T-helper 9 cell (primary cell): ENCODE measurements around the gene F13A1.

Experiments used
- DNase-seq: peaks from one replicate; pipeline ENCODE4 v3.0.0-alpha.2; 2020

F13A1 gene

DNA sequence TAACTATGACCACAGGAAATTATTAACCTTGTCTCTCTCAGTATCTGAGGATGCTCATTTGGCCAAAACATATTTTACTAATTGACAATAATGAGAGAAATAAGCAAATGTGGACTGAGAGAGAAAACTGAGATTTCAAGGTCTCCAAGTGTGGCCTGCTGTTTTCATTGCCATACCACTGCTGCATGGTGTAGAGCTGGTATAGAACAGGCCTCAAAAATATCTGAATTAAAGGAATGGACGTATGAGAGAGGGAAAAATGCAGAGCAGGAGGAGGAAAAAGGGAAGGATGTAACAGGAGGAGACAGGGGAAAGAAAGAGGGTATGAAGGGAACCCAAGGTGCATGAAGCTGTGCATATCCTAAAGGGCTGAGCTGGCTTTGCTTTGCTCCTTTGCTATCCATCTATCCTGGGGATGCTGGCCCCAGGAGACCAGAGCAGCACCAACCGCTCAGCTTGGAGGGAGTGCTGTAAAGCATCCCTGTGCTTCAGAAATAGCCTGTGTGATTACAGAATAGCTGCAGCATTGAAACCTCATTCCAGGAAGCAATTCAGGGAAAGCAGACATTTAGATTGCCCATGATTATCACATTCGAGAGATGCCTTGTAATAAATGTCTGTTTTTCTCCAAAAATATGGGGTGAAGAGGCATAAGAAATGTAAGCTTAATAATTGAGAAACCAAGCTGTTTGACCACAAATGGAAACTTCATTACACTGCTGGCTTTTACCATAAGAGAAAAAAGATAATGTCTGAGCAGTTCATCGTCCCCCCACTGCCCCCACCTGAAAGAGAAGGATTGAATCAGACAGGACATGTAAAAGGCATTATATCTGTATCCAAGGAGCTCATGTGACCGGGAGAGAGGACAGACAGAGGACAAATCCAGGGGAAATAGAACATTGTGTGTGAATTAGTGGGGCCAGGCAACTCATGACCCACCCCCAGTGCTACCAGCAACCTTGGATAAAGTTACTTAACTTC, 80.6 kb downstream of the F13A1 start:
- no peak for DNase-seq

GRCh38 chr6:6236730-6237469, 83.6 kb downstream of the F13A1 start:
- no peak for DNase-seq

GRCh38 chr6:6235786-6236185, 84.7 kb downstream of the F13A1 start:
- DNase-seq: no peak

DNA sequence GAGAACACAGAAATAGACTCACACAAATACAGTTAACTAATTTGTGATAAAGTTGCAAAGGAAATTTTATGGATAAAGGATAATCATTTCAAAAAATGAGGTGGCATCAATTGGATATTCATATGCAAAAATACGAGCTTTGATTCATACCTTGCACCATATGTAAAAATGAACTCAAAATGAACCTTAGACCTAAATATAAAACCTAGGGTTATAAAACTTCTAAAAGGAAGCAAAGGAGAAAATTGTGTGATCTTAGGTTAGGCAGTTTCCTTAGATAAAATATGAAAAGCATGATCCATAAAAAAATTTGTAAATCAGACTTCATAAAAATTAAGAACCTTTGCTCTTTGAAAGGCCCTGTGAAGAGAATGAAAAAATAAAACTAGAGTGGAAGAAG, 85.5 kb downstream of the F13A1 start:
- DNase-seq: no peak

- no peak for DNase-seq
Measured at GRCh38 chr6:6230286-6230685, 90.2 kb downstream of the F13A1 start.

DNA sequence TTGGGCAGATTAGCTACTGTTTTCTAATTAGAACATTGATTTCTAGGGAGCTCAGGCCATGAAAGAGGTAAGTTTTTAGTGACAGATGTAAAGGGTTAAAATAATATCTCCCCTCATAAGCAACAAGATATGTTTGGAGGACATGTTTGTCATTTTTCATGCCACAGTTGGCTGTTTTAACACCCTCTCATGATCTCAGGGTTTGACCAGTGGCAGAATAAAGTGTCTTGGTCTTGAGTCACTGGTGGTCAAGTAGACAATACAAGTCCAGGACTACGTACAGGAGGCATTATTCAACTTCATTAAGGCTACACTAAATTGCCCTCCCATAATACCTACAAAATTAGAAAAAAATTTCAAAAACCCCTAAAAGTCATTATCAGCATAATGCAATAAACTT, 92.6 kb downstream of the F13A1 start:
- DNase-seq: no peak

GRCh38 chr6:6225885-6226529, 94.5 kb downstream of the F13A1 start:
- DNase-seq: no peak

- DNase-seq: no peak
Measured at GRCh38 chr6:6224933-6225486, 95.5 kb downstream of the F13A1 start.

DNA sequence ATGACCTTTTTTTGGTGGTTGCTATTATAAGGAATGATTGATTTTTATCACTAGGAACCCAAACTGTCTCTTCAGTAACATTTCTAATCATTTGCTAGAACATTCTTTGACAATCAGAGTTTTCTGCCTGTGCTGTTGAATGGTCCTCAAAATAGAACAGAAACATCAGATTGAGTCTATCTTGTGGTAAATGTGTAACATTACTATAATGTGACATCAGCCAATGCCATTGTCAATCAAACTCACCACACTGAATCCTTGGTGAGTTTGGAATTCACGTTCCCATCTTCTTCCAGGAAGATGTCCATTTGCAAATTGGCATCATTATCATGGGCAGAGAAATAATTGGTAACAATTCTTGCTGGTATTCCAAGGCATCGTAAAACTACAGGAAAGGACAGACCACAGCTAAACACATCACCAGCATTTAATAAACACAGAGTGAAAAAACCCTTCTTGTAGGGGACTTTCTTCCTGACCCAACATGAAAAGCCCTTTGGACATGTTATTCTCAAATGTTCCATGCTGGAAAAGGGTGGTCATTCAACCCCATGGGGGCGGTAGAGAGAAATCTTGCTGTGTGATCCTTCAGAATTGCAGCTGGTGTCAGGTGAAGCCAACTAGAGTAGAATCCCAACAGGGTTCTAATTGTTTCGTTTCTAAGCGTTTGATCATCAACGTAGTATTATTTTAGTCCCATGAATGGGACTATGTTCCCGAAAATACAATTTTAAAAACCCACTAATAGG, 98.5 kb downstream of the F13A1 start:
- DNase-seq: no peak

- no peak for DNase-seq
Measured at GRCh38 chr6:6220718-6221117, 99.7 kb downstream of the F13A1 start.

- no peak for DNase-seq
Measured at GRCh38 chr6:6219716-6220115, 100.7 kb downstream of the F13A1 start.

GRCh38 chr6:6218759-6219085, 101.7 kb downstream of the F13A1 start:
- DNase-seq: no peak

DNA sequence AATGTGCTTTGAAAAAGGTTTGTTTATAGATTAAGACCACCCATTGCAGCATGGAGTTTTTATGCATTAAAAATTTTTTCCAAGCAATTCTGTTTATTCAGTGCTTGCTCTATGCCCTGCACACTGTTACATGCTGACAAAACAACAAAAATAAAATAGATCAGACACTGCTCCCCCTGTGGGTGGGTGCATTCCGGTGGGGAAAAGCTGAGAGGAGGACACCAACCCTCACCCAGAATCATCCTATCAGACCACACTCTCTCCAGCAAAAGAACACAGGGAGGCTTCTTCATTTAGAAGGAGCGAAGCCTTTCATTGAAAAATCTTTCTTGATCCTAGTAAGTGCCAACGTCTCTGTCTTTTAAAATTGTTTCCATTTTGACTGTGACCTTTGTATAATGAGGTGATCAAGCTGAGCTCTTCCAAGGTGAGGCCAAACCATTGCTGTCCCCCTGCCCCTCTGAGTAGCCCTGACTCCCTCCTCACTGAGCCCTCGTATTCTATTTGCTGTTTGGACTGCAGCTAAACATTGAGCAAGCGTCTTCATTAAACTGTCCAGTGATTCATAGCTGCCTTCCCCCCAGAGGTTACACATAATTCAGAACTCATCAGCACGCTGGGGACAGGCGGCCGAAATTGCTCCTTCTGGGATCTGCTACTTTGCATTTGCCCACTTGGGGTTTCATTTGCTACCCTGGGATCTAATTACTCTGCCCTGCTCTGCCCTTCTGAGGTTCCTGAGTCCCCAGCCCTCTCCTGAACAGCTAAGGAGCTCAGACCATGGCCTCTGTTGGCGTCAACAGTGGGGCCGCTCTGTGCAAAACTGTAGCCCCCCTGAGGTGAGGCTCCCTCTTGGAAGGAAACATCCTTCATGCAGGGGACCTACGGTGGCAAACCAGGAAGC, 102.4 kb downstream of the F13A1 start:
- DNase-seq: no peak

DNA sequence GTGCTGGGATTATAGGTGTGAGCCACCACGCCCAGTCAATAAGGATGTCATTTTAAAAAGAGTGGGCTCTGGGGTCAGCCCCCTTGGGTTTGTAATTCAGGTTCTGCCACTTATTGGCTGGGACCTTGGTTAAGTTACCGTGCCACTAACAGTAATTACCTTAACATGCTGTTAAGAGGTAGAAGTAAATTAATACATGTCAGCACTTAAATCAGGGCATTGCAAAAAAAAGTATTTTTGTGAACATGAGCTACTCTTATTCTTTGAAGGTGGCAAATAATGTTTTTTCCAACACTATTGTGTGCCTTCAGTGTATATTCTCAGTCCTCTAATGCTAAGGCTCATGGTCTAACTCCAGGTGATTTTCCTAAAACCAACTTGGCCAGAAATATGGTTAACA, 109.5 kb downstream of the F13A1 start:
- DNase-seq: no peak

DNA sequence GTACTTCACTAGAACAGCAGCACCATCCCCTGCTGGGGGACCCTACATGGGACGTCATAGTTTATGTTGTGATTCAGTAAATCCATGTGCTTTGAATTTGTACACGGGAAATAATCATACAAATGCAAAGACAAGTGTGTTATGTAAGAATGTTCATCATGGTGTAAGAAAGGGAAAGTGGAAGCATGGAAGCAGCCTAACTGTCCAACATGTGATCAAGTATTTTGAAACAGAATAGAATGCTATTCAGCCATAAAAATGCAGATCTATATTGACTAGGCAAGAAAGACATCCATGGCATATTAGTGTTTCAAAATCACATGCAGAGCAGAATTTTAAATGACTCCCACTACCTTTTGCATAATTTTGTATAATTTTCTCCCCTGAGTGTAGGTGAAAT, 117.6 kb downstream of the F13A1 start:
- DNase-seq: no peak

- DNase-seq: no peak
Measured at GRCh38 chr6:6201200-6201599, 119.3 kb downstream of the F13A1 start.

GRCh38 chr6:6199678-6200077, 120.8 kb downstream of the F13A1 start:
- DNase-seq: no peak

DNA sequence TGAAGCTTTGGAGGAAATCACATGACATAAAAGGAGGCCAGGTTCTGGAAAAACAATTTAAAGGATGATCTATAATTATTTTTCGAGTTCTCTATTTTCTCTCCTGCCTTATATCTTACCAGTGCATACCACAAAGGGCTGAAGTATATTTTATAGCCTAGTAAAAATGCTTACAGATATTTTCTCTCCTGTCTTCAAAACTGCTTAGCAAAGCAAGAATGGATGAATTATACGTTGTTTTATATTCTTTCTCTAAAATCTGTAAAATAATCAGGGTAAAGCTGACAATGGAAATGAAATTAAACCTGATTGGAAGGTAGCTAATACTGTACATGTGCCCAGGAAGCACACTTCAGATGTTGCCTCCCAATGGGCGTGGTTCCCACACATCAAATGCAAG, 123.7 kb downstream of the F13A1 start:
- DNase-seq: no peak

GRCh38 chr6:6195080-6195479, 125.4 kb downstream of the F13A1 start:
- no peak for DNase-seq

DNA sequence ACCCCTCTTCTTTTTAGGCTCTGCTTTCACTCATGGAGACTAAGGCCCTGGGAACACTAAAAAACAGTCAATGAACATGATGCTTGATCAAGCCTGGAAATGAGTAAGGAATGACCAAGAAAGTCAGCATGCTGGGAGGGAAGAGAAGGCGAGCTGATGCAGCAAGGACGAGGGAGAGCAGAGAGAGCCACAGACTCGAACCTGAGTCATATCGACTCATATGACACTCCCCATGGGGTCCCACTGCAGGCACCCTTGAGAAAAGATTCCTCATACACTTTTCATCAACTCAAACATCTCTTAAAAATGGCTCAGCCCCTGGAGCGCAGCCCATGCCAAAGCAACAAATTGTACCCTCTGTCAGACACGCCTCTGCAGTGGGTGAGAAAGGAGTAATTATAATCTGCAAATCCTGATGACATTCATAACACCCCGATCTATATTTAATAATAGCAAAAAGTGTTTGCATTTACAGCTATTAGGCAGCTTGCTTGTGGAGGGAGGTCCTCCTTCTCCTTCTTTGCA, 127.2 kb downstream of the F13A1 start:
- no peak for DNase-seq

DNA sequence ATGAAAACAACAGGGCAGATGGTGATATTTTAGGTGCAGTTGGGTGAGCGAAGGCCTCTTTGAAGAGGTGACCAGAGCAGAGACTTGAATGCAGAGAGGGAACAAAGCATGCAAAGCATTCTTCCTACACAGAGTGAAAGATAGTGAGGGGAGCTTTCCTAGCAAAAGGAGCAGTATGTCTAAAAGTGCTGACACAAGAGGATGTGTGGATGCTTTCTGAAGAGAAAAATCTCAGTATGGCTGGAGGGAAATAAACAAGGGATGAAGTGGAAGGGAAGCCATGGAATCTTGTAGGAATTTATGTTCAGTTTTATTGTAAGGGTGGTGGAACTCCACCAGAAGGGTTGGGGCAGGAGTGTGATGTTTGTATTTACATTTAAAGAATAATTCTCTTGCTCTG, 128.6 kb downstream of the F13A1 start:
- no peak for DNase-seq
